C4-2B (cell line): ENCODE results near the gene LHFPL2.
A peak's percentile ranks its signal among the peaks of the same experiment; 100 is the strongest.

Source experiments
- H3K27ac ChIP-seq: fragments of 450-650 bp; 2 replicates; pipeline ENCODE4 v1.5.1; 2017
- CTCF ChIP-seq: fragments of 450-650 bp; conservative IDR thresholded peaks from 2 replicates; pipeline ENCODE4 v1.5.1; 2017; ENCODE audit warnings: mild to moderate bottlenecking
- ZFX ChIP-seq: fragments of 450-650 bp; IDR thresholded peaks from 2 replicates; pipeline ENCODE4 v1.6.1; 2017

LHFPL2 gene

DNA sequence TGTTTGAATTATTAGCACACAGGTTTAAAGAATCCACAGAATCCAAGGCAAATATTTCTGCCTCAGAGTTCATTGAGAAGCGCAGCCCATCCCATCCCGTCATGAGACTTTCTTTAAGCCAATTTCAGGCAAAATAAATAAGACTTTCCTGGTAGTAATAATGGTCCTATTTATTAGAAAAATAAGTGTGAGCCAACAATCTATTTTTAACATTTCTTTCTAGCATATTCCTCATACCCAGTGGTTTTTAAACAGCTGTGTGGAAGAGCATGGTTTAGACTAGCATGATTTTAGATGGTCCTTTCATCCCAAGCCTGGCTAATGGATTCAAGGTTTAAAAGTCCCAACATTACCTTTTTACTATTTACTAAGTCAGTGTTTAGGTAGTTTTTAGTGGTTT is 162.4 kb downstream of the LHFPL2 start:
- H3K27ac ChIP-seq: no peak overlapping the region
- TF ChIP-seq CTCF (no peak), ZFX (no peak)

GRCh38 chr5:78483809-78484521 is 164.6 kb downstream of the LHFPL2 start:
- no peak for TF ChIP-seq CTCF
- TF ChIP-seq ZFX: no peak
- H3K27ac ChIP-seq: no peak overlapping the region

DNA sequence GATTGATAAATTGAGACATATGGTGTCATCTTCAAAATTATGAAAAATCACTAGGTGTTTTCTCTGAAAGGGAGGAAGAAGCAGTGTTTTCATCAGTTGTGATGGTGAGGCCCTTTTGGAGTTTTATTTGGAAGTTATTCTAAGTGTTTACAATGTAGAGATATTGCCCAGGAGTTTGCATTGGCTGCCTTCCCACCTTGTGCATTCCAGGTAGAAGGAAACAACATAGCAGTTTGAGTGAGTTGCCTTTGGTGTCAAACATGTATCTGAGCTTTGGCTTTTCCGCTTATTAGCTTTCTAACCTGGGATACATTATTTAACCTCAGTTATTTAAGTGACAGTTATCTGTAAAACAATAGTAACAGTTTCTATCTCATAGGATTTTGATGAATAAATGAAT is 165.6 kb downstream of the LHFPL2 start:
- TF ChIP-seq CTCF (no peak), ZFX (no peak)
- no peak overlapping the region for H3K27ac ChIP-seq

DNA sequence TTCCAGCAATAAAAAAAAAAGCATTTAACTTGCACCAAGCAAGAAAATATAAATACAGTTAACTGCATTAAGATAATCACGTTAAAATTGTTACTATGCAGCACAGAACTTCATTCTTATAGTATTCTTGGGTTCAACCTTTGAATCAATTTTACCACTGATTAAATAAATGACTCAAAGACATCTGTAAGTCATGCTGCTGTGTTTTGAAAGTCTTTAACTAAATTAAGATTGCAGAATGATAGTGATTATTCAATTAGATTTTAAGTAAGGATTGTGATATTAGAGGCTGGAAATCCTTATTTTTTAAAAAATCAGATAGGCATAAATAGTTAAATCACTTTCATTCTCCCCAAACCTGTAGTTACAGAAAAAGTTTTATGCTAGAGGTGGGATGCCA is 171.8 kb downstream of the LHFPL2 start:
- no peak overlapping the region for H3K27ac ChIP-seq

DNA sequence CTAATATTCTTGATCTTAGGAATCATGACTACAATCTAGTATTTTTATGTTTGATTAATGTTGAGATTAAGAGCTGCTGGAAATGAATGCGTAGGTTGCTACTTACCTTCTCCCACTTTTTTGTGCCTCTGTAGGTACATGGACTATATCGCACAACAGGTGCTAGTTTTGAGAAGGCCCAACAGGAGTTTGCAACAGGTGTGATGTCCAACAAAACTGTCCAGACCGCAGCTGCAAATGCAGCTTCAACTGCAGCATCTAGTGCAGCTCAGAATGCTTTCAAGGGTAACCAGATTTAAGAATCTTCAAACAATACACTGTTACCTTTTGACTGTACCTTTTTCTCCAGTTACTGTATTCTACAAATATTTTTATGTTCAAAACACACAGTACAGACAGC is 173.2 kb downstream of the LHFPL2 start:
- H3K27ac ChIP-seq: no peak overlapping the region
- TF ChIP-seq ZFX (no peak), CTCF (no peak)

More for the DNA sequence above, 171.8 kb downstream of the LHFPL2 start:
- no peak for TF ChIP-seq CTCF
- no peak for TF ChIP-seq ZFX

- no peak overlapping the region for H3K27ac ChIP-seq
- TF ChIP-seq ZFX (no peak), CTCF (no peak)
These were observed 174.8 kb downstream of the LHFPL2 start for GRCh38 chr5:78473751-78474150.

DNA sequence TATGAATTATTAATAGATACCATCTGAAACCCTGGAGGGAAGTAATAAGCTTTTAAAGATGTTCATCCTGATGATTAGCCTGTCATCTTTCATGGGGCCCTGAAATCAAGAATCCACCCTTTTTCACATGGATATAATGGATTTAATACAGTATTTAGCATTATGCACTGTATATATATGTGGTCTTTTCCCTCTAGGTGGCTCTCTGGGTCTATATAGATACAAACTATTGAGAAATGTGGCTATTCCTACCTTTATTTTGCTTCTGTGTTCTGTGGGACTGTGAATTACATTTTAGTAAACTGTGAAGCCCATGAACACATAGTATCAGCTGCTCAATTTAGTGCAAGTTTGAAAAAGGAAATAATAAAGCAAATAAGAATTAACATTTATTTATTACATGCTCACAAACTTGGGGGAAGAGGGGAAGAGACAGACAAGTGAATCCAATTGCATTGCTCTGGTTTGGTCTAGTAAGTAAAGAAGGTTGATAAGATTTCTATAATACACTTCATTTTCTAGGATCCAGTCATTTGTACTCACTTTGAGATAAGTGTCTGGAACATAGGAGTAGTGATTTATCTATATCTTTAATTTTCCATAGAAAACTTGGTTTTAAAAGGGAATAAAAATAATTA is 176.0 kb downstream of the LHFPL2 start:
- no peak for TF ChIP-seq ZFX
- TF ChIP-seq CTCF: peak; percentile 44
- no peak overlapping the region for H3K27ac ChIP-seq
